NCI-H1436 treated with DMSO at 0.1 percent for 48 hours (cell line): Measurements from ENCODE around the gene STKLD1.

ENCODE experiments used
- DNase-seq: peaks from one replicate; lab custom pipeline; 2025; lab: John Stamatoyannopoulos, UW

STKLD1 gene

DNA sequence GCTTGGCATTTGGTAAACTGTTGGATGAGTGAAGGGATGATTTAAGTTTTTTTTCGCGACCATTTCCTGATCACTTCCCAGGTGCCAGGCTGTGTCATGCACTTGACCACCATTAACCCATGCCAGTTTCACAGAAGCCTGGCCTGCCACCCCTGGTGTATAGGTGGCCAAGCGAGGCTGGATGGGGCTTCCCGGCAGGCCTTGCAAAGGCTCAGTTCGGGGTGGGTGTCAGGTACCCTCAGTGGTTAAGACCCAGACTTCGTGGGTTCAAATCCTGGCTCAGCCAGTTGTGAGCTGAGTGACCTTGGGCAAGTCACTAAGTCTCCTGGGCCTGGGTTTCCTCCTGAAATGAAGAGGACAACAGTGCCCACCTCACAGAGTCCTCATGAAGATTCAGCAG is 30.6 kb upstream of the STKLD1 start:
- no peak for DNase-seq

DNA sequence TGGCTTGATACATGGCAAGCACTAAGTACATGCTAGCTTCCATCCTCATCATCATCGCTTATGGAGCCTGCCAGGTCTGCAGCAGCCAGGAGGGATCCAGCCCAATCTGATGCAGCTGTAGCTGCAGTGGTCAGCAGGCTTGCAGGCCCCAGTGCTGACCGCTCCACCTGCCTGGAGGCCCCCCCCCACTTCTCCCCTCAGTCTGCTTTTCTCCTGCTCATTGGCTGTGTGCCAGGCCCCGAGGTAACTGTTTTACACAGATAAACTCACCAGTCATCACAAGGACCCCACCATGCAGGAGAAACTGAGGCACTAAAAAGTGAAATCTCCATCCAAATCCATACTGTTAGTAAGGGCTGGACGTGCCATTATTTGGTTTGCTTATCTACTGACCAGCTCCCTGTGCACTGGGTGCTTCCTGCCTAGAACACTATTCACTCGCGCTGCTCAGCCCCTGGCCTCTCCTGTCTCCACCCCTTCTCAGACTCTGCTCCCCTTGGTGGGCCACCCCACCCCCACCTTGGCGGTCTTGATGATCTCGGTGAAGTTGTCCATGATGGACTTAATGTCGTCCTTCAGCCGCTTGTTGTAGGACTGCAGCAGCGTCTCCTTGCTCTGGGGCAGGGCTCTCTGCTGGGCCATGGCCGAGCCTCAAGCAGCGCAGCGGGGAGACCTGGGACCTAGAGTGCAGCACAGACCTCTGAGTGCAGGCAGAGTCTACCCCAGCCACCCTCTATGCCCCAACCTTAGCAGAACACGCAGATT is 30.0 kb upstream of the STKLD1 start:
- no peak for DNase-seq

DNA sequence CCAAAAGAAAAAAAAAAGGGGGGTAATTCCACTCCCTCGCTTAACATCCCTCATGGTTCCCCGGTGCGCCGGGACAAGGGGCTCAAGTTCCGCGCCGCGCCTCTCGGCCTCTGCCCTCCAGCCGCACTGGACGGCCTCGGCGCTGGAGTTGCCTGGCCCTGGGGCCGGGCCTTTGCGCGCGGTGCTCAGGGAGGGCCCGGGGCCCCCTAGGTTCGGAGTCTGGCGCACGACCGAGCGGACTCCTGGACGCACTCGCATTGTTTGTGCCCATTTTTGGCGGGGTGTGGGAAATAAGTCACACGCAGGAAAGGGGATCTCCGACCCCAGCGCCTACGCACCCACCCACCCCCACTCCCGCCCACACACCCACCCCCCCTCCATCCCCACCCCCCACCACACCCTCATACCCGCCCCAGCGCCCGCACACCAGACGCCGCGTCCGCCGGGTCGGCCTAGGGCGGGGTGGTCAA is 28.6 kb upstream of the STKLD1 start:
- no peak for DNase-seq

DNA sequence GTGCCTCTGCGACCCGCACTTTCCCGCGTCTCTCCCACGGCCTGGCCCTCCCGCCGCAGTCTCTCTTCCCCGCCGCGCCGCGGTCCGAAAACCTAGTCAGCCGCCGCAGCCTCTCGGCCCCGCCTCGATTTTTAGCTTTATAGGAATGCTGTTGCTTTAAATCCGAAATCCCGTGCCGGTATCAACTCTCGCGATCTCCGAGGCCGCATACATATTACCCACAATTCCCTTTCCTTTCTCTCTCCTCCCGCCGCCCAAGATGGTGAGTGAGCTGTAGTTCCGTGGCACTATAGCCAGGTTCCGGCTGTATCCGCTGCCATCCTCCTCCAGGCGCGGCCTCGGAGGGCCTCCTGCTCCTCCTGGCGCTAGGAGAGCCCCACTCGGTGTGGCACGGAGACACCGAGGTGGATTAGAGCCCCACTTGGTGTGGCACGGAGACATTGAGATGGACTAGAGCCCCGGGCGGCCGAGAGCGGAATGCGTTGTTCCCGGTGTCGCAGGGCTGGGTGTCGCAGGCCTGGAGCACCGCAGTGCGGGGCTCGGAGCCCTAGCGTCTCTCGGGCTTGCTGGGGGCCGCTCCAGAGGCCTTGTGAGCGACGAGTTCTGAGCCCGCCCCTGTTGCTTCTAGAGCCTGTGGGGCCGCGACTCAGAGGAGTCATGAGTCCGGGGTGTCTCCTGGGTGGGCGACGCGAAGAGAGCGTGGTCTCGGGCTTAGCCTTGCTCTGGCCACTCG is 28.0 kb upstream of the STKLD1 start, which contains the start of the genes MED22 and RPL7A:
MED22 (minus strand) TSS at position 147 of the 733 bp plus-strand sequence. CDS start 1,469 bp downstream, outside the sequence.
RPL7A (plus strand) TSS at position 234 of the 733 bp plus-strand sequence; CDS start at position 260, 26 bp downstream.
- peak; percentile 90 for DNase-seq

DNA sequence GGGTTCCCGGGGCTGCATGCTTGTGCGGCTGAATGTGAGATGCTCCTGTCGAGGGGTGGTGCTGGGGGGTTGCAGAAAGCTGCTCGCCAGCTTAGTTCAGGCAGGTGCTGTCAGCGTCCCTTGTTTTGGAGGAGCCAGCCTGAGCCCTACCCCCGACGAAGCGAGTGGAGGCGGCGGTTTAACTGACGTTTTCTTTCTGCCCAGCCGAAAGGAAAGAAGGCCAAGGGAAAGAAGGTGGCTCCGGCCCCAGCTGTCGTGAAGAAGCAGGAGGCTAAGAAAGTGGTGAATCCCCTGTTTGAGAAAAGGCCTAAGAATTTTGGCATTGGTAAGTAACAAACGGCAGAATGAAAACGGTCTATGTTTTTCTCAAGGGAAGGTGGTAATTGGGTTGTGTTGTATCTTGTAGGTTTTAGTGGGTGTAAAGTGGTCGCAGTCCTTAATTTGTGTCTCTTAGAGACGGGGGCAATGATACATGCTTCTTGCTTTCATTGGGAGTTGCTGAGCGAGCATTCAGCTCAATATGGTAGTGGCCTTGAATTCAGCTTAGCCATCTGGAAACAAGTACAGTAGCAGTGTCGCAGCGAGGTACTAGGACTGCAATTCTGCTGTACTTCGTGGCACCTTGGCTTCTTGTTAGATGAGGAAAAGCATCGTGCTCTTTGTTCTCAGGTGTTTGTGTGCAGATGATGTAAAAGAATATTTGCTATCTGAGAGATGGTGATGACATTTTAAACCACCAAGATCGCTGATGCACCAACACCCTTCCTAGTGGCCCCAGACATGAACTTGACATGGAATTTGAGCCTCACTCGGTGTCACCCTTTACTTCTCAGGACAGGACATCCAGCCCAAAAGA is 27.2 kb upstream of the STKLD1 start:
- DNase-seq: no peak

DNA sequence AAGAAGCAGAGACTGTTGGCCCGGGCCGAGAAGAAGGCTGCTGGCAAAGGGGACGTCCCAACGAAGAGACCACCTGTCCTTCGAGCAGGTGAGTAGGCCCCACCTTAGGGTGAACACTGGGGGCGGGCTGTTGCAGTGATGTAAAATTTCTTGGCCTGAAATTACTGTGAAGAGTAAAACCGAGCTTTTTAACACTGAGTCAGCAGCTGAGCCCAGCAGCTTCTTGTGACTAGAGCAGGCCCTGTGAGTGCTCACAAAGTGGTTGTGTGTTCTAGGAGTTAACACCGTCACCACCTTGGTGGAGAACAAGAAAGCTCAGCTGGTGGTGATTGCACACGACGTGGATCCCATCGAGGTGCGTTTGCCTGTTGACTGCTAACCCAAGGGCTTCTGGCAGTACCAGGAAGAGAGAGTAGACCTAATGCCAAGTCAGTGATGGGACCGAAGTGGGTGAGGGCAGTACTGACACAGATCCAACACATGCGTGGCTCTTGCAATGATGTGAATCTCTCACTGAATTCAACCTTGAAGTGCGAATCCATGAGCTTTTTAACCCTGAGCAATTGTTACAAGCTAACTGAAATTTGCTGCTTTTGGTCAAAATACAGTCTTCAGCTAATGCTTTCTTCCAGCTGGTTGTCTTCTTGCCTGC is 26.1 kb upstream of the STKLD1 start:
- DNase-seq: no peak

DNA sequence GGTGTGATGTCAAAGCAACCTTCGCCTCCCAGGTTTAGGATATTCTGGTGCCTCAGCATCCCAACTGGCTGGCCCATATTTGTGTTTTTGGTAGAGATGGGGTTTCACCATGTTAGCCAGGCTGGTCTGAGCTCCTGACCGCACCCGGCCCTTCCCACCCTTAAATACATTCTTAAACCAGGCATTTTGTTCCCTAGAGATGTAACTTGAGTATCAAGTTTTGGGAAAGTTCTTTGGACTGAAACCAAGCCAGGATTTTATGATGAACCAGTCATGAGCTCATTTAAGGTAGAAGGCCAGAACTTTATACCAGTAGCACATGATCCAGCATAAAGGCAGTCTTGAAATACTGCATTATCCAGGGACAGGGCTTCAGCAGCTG is 24.6 kb upstream of the STKLD1 start:
- no peak for DNase-seq

DNA sequence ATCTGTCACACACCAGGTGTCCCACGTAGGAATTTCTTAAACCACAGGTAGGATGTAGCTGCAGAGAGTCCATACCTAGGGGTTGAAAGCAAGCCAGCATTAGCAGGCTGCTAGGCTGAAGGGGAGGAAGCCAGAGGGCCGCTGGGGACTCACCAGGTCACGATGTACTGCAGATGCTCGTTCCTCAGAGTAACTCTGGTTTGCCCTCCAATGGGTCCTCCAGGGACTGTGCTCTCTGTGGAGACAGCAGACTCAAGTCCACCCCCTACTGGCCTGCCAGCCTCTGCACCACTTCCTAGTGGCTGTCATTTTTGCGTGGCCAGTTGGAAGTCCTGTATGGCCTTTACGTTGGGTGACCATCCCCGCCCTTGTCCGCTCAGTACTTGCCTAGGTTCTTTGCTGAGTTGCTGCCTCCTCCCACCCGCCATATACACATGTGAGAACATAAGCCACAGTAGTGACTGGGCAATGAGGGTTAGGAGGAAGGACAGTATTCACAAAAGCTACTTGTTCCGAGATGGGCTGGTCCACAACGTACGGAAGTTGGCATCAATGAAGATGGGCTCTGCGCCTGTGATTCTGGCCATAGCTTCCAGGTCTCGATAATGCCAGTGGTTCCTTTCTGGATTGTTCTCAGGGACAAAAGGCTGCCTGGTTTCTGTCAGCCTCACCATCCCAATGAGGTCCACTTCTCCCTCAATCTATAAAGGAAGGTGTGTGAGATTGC is 24.1 kb upstream of the STKLD1 start:
- no peak for DNase-seq

DNA sequence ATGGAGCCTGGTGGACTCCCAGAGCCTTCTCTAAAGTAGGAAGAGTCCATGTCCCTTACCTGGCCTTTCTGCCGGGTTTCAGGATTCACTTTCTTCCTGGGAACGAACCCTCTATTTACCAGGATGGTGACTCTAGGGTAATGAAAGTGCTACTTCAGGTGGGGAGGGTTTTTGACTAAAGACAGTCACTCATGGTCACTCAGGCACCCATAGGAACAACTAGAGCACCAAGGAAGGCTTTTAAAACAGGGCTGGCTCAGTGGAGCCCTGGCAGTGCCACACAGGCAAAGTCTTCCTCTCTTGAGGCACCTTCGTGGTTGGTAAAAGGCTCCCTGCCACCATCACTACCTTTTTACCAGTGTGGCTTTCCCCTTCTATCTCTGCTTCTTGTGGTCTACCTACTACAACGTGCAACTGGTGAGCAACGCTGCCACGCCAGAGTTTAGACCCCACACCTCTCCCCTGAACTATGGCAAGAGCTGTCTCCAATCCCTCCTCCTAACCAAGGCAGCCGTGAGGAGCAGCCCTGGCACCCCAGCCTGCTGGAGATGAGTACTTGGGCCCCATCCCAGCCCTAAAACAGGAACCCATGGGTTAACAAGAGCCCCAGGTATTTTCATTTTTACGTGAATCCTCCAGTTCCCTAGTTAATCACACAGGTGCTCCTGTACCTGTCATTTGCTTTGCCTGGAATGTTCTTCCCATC is 23.4 kb upstream of the STKLD1 start:
- no peak for DNase-seq

DNA sequence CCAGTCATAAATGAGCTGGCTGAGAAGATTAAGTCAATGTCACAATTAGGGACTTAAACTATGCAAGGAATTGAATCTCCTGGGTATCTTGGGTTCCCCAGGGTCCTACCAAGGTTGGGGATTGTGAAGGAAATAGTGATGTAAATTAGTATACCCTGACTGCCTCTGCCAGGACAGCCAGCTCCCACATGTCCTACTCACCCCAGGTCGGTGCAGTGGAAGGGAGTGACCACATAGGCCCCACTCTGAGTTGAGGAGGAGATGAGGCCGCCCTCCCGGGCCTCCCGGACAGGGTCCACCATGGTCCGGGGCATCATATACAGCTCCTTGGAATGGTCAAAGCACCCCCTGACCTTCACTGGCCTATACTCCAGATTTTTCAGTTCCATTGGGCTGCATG is 22.6 kb upstream of the STKLD1 start:
- no peak for DNase-seq

DNA sequence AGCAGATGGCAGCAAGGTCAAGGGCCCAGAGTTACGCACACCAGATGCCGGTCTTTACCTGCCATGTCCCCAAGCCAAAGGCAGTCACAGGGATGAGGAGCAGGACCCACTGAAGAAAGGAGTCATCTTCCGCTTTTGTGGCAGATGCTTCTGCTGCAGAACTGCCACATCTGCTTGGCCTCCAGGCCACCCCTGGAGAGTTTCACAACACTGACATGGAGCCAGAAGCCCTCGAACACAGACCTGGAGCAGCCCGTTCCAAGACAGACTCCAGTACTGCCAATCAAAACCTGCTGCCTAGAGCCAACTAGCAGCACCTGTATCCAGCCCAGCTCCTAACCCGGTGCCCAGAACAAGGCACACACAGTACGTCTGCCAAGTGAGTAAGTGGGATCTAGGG is 21.4 kb upstream of the STKLD1 start:
- DNase-seq: no peak

DNA sequence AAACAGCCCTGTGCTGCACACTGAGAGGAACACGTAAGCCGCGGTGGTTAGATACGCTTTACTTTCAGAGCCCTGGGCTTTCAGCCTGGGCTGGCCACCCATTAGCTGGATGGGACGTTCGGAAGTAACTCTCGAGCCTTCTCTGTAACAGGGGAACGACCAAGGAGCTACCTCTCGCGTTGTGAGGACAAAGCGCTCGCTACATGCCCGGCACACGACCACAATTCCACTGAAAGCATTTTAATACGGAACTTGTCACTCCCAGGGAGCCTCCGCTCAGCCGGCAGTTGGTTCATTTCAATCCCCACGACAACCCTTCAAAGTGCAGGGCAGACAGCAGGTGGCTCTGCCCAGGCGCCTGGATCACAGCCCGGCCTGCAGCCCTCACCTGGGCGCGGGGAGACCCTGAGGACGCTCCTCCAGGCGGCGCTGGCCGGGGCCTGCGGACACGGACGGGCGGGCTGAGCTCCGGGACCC is 20.2 kb upstream of the STKLD1 start:
- DNase-seq: no peak

DNA sequence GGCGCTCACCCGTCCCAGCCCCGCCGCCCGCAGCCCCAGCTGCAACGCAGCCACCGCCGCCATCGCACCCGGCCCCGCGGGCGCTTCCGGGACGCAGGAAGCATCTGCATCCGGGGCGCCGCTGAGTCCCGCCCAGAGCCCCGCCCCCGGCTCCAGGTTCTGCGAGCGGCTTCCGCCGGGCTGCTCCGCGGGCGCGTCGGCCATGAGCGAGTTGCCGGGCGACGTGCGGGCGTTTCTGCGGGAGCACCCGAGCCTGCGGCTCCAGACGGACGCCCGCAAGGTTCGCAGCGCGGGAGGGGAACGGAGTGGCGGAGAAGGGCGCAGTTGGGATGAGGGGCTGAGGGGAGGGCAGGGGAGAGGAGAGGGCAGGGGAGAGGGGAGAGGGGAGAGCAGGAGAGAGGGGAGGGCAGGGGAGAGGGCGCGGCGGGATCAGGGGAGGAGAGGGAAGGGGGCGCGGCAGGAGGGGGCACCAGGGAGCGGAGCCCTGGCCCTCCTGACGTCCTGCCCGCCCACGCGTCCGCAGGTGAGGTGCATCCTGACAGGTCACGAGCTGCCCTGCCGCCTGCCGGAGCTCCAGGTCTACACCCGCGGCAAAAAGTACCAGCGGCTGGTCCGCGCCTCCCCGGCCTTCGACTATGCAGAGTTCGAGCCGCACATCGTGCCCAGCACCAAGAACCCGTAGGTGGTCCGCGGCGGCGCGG is 19.6 kb upstream of the STKLD1 start, which contains the start of the genes SURF1 and SURF2:
SURF1 (minus strand) TSS at position 97 of the 701 bp plus-strand sequence; CDS start at position 63, 34 bp downstream.
SURF2 (plus strand) TSS at position 160 of the 701 bp plus-strand sequence; CDS start at position 203, 43 bp downstream.
- no peak for DNase-seq

DNA sequence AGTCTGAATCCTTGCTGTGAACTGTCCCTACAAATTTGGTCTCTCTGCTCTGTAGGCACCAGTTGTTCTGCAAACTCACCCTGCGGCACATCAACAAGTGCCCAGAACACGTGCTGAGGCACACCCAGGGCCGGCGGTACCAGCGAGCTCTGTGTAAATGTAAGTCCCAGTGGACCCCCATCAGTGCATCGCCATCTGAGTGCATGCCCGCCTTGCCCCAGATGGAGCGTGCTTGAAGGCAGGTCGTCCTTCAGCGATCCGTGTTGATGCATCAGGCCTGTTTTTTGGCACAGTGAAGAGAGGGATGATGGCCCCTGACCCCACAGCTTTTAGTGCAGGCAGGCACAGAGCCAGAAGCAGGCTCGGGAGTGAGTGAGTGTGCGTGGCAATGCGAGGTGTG is 18.5 kb upstream of the STKLD1 start:
- no peak for DNase-seq

DNA sequence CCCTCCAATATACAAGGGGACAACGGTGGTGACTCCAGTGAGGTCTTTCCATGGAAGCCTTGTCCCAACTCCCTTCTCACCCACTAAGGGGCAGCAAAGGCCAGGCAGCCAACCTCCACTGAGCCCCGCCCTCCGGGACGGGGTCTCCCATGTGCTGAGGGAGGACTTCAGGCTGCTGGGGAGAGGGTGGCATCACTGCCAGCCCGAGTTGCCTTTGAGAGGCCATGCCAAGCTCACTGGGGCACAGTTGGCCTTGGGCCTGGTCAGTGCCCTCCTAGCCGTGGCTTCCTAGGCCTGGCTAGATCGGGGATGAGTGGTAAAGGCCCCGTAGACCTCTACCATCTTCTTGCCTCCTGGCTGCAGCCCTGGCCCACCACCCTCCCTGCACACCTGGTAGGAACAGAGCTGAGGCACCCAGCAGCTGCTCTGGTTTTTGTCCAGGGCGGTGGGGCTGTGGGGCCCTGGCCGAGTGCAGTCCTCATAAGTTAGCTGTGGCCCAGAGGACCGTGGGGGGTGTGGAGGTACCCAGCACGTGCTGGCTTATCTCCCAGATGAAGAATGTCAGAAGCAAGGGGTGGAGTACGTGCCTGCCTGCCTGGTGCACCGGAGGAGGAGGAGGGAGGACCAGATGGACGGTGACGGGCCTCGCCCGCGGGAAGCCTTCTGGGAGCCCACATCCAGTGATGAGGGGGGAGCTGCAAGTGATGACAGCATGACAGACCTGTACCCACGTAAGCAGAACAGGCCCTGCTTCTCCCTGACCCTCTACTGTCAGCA is 16.6 kb upstream of the STKLD1 start:
- DNase-seq: no peak

DNA sequence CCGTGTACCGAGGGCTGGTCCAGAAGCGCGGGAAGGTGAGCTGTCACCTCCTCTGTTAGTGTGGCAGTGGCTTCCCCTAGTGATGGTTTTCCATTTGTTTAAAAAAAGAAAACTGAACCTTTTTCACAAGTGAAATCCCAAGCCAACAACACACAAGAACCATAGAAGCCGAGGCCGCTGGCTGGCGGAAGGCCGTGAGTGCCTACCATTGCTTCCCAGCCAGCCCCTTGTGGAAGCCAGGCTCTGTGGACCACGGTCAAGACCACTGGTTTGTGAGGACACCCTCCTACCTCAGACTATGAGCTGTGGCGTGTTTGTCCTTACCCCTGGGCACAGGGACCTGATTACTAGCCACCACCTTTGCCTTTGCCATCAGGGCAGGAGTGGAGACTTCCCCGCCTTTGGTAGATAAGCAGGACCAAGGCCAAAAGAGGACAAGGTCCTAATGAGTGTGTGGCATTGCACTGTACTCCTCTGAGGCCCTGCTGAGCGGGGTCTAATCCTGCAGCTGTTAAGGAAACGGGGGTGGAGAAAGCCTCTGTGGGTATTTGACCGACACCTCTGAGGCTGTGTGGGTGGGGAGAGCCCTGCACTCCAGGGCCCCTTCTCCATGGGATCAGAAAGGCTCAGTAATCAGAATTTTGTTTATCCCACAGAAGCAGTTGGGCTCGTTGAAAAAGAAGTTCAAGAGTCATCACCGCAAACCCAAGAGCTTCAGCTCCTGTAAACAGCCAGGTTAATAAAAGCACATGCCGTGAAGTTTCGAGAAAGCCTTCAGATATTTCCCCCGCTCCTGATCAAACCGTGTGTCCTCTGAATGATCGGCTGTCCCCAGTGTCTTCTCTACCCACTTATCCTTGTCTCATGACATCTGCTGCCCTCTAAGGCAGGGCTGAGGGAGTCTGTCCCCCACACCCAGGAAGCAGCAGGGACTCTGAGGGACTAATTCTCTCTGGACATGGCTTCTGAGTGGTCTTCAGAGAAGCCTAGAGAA is 15.5 kb upstream of the STKLD1 start:
- DNase-seq: no peak

DNA sequence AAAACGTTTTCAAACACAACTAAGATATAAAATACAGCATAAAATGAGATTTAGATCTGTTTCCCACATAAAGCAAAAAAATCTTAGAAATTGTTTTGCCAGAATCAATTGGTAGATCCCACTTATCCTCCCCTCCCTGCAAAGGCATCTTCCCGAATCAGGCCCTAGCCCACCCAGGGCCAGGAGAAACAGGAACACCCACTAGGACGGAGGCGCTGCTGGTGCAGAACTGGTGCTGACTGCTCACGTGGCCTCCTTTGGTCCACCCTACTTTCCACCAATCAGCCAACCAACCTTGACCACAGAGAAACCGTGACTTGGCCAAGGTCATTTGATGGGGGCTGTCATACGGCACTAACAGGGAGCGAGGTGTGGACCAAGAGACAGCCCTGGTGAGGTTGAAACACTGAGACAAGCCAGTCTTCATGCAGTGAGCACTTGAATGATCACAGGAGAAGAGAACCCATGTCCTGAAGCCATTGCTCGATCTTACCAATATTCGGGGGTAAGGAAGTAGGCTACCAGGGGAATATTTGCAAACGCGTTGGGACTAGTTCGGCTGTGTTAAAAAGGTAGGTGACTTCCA is 14.6 kb upstream of the STKLD1 start:
- no peak for DNase-seq
